DOHH2 (cell line): ENCODE measurements around the gene CFAP57.

ENCODE experiments used
- EZH2phosphoT487 ChIP-seq: fragments of 200-600 bp; sonication (generic); IDR thresholded peaks from 2 replicates; pipeline ENCODE4 v1.6.1; 2017; ENCODE audit warnings: borderline replicate concordance, mild to moderate bottlenecking, antibody characterized with exemption, low read length, moderate library complexity, mixed read lengths
- TF ChIP-seq, protein P1 (sequence below): fragments of 200-600 bp; sonication (generic); IDR thresholded peaks from one replicate; pipeline ENCODE4 v1.5.1; 2014; ENCODE audit warnings: antibody characterized with exemption, mild to moderate bottlenecking, low read depth, low read length; ENCODE audit not compliant: poor library complexity, severe bottlenecking

DNA sequence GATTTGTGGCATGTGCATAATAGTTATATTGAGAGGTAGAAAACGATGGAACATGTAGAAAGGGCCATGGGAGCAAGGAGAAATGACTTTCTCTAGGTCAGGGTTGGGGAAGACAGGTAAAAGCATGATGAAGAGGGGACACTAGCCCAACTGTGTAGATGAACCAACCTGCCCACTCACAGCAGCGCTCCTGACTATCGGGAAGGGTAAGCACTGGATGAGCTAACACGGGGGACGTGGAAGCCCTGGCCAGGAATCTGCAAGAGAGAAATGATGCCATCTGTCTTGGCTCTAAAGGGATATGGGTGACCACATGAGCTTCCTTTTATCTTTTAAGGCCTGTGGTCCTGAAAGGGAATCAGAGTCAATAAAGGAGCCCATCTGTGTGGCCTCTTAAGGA, 61.5 kb downstream of the CFAP57 start:
- TF ChIP-seq, protein P1, sequence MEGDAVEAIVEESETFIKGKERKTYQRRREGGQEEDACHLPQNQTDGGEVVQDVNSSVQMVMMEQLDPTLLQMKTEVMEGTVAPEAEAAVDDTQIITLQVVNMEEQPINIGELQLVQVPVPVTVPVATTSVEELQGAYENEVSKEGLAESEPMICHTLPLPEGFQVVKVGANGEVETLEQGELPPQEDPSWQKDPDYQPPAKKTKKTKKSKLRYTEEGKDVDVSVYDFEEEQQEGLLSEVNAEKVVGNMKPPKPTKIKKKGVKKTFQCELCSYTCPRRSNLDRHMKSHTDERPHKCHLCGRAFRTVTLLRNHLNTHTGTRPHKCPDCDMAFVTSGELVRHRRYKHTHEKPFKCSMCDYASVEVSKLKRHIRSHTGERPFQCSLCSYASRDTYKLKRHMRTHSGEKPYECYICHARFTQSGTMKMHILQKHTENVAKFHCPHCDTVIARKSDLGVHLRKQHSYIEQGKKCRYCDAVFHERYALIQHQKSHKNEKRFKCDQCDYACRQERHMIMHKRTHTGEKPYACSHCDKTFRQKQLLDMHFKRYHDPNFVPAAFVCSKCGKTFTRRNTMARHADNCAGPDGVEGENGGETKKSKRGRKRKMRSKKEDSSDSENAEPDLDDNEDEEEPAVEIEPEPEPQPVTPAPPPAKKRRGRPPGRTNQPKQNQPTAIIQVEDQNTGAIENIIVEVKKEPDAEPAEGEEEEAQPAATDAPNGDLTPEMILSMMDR: no peak
- TF ChIP-seq EZH2phosphoT487: no peak
